OCI-LY3 (cell line): Measurements from ENCODE around the gene CLEC4M.

Source experiments
- H2AFZ ChIP-seq: fragments of 200-600, 300-600 bp; shearing (Covaris generic); 2 replicates; pipeline ENCODE4 v1.6.0; 2014; ENCODE audit warnings: antibody characterized with exemption, low read depth, low read length
- H3K27ac ChIP-seq: fragments of 200-600, 300-600 bp; sonication (generic); 2 replicates; pipeline ENCODE4 v1.5.1; 2014; ENCODE audit warnings: mild to moderate bottlenecking, low read length, moderate library complexity, mixed read lengths
- H3K27me3 ChIP-seq: fragments of 200-600, 300-600 bp; sonication (generic); 2 replicates; pipeline ENCODE4 v1.6.1; 2014; ENCODE audit warnings: low read depth, low read length, mixed read lengths
- H3K36me3 ChIP-seq: fragments of 200-600, 300-600 bp; sonication (generic); replicated peaks from 2 replicates; pipeline ENCODE3; 2014; ENCODE audit warnings: low read depth, low read length, mixed read lengths
- H3K4me1 ChIP-seq: fragments of 300-600, 200-600 bp; sonication (generic); 2 replicates; pipeline ENCODE4 v1.6.1; 2014; ENCODE audit warnings: low read length, mixed read lengths
- H3K4me2 ChIP-seq: fragments of 200-600, 300-600 bp; sonication (generic); 2 replicates; pipeline ENCODE4 v1.6.1; 2014; ENCODE audit warnings: low read length, mixed read lengths
- H3K4me3 ChIP-seq: fragments of 300-600, 200-600 bp; sonication (generic); 2 replicates; pipeline ENCODE4 v1.5.1; 2014; ENCODE audit warnings: antibody characterized with exemption, mild to moderate bottlenecking, low read length, moderate library complexity
- H3K79me2 ChIP-seq: fragments of 300-600, 200-600 bp; shearing (Covaris generic); 2 replicates; pipeline ENCODE4 v1.6.1; 2014; ENCODE audit warnings: mild to moderate bottlenecking, low read length, mixed read lengths
- H3K9ac ChIP-seq: fragments of 300-600, 200-600 bp; shearing (Covaris generic); 2 replicates; pipeline ENCODE4 v1.6.0; 2014; ENCODE audit warnings: mild to moderate bottlenecking, low read length, moderate library complexity
- H3K9me3 ChIP-seq: fragments of 200-600, 300-600 bp; shearing (Covaris generic); 2 replicates; pipeline ENCODE4 v1.6.1; 2014; ENCODE audit warnings: low read length, mixed read lengths; ENCODE audit not compliant: insufficient read depth
- H4K20me1 ChIP-seq: fragments of 200-600, 300-600 bp; sonication (generic); 2 replicates; pipeline ENCODE4 v1.6.1; 2016; ENCODE audit warnings: low read length, mixed read lengths; ENCODE audit not compliant: insufficient read depth
- CTCF ChIP-seq: fragments of 200-600, 300-600 bp; sonication (generic); IDR thresholded peaks from 2 replicates; pipeline ENCODE4 v1.5.1; 2014; ENCODE audit warnings: antibody characterized with exemption, low read length, low read depth
- EZH2phosphoT487 ChIP-seq: fragments of 200-600 bp; shearing (Covaris generic); IDR thresholded peaks from 2 replicates; pipeline ENCODE4 v1.6.1; 2018; ENCODE audit warnings: antibody characterized with exemption, mixed run types, low read depth

The CLEC4M gene

GRCh38 chr19:7787602-7788177 lies 24.6 kb downstream of the CLEC4M start:
- Histone ChIP-seq H2AFZ (no peak overlapping the region), H3K36me3 (no peaks in the 10 kb centered on the region), H3K9ac (no peak overlapping the region), H3K4me1 (no peaks in the 10 kb centered on the region), H3K79me2 (no peaks in the 10 kb centered on the region), H4K20me1 (no peaks in the 10 kb centered on the region), H3K9me3 (peaks cover 5% of the 10 kb centered on the region), H3K27me3 (peaks cover 21% of the 10 kb centered on the region), H3K4me2 (no peak overlapping the region), H3K4me3 (no peak overlapping the region), H3K27ac (no peak overlapping the region)
- TF ChIP-seq EZH2phosphoT487 (no peak), CTCF (no peak)

- peaks cover 16% of the 10 kb centered on the region for H3K27me3 ChIP-seq
- no peaks in the 10 kb centered on the region for H3K79me2 ChIP-seq
- no peak overlapping the region for H3K4me3 ChIP-seq
- no peak overlapping the region for H3K9ac ChIP-seq
- no peaks in the 10 kb centered on the region for H4K20me1 ChIP-seq
- H3K27ac ChIP-seq = no peak overlapping the region
- H3K9me3 ChIP-seq = peaks cover 5% of the 10 kb centered on the region
- no peak overlapping the region for H3K4me2 ChIP-seq
- no peaks in the 10 kb centered on the region for H3K36me3 ChIP-seq
- H3K4me1 ChIP-seq = no peaks in the 10 kb centered on the region
- TF ChIP-seq EZH2phosphoT487 (no peak), CTCF (no peak)
- H2AFZ ChIP-seq = no peak overlapping the region
Measured at GRCh38 chr19:7788178-7788932, 25.3 kb downstream of the CLEC4M start.

GRCh38 chr19:7788933-7789323 lies 25.9 kb downstream of the CLEC4M start:
- Histone ChIP-seq H3K4me3 (no peak overlapping the region), H2AFZ (no peak overlapping the region), H3K79me2 (no peaks in the 10 kb centered on the region), H3K4me1 (no peaks in the 10 kb centered on the region), H3K27me3 (peaks cover 13% of the 10 kb centered on the region; the same call in 1 of the 2 replicates), H3K9ac (no peak overlapping the region), H3K4me2 (no peak overlapping the region), H3K9me3 (peaks cover 5% of the 10 kb centered on the region), H3K27ac (no peak overlapping the region), H3K36me3 (no peaks in the 10 kb centered on the region), H4K20me1 (no peaks in the 10 kb centered on the region)
- TF ChIP-seq EZH2phosphoT487 = no peak

- Histone ChIP-seq H3K79me2 (no peaks in the 10 kb centered on the region), H3K4me1 (no peaks in the 10 kb centered on the region), H3K9me3 (peaks cover 5% of the 10 kb centered on the region), H3K4me2 (no peak overlapping the region), H2AFZ (no peak overlapping the region), H3K4me3 (no peak overlapping the region), H4K20me1 (no peaks in the 10 kb centered on the region), H3K27me3 (peaks cover 12% of the 10 kb centered on the region; the same call in 1 of the 2 replicates), H3K27ac (no peak overlapping the region), H3K9ac (no peak overlapping the region), H3K36me3 (no peaks in the 10 kb centered on the region)
- no peak for TF ChIP-seq EZH2phosphoT487
- TF ChIP-seq CTCF = no peak
Measured at GRCh38 chr19:7789447-7789846, 26.4 kb downstream of the CLEC4M start.
